Measurements from ENCODE around the gene HTR4. TPM values are rescaled to one million over a fixed set of nuclear protein-coding genes. Genes with fewer than 3 reads are reported as not detected.

Gene HTR4
- polyA plus RNA-seq, 1 donor from 2014 or later: not detected

DNA sequence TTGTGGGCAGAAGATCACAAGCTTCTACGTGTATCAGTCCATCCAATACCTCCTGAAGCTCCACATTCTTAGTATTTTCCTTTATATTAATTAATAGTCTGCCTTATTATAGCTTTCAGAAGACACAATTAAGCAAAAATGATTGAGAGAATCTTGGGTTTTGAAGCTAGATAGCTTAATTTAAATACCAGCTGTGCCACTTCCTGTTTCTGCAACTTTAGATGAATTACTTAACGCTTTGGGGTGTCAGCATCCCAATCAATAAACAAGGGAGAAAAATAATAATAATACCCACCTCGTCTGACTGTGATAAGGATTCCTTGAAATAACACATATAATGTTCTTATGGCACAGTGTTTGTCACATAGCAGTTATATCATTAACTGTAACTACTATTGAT, 44.7 kb upstream of the HTR4 start:
- Histone ChIP-seq H3K4me3 (ENCODE audit: low read length) (no peak overlapping the region), H3K9me2 (ENCODE audit: insufficient read depth, low read length) (no peaks in the 10 kb centered on the region), H3K79me2 (replicated peaks; ENCODE audit: insufficient read depth, low read length) (no peaks in the 10 kb centered on the region), H3F3A (ENCODE audit: insufficient read depth, low read length, poor library complexity, severe bottlenecking) (no peaks in the 10 kb centered on the region), H3K9ac (ENCODE audit: low read length) (no peak overlapping the region), H3K27me3 (ENCODE audit: insufficient read depth, low read depth, low read length) (no peaks in the 10 kb centered on the region), H3K36me3 (ENCODE audit: insufficient read depth, low read length) (no peaks in the 10 kb centered on the region), H3K4me2 (ENCODE audit: low read length) (no peak overlapping the region), H4K20me1 (ENCODE audit: insufficient read depth) (no peaks in the 10 kb centered on the region), H2AFZ (ENCODE audit: low read depth, low read length) (no peak overlapping the region), H3K9me3 (ENCODE audit: low read length) (no peaks in the 10 kb centered on the region), H3K27ac (ENCODE audit: low read length) (no peak overlapping the region)
- TF ChIP-seq SMC3 (conservative IDR thresholded peaks at IDR 0.05; ENCODE audit: poor library complexity) (no peak), CTCF (IDR thresholded peaks at IDR 0.05; ENCODE audit: poor library complexity, severe bottlenecking) (no peak), EP300 (conservative IDR thresholded peaks at IDR 0.05; ENCODE audit: poor library complexity, severe bottlenecking) (no peak), REST (IDR thresholded peaks at IDR 0.05; ENCODE audit: borderline replicate concordance) (no peak), MXI1 (conservative IDR thresholded peaks at IDR 0.05; ENCODE audit: poor library complexity, severe bottlenecking) (no peak), RAD21 (conservative IDR thresholded peaks at IDR 0.05) (no peak), TAF1 (IDR thresholded peaks at IDR 0.05; ENCODE audit: low read depth) (no peak), EZH2 (IDR thresholded peaks at IDR 0.05; ENCODE audit: borderline replicate concordance, insufficient read depth, low read length, poor library complexity, severe bottlenecking) (no peak), POLR2AphosphoS5 (IDR thresholded peaks at IDR 0.05) (no peak)

GRCh38 chr5:148697809-148698196, 43.5 kb upstream of the HTR4 start:
- Histone ChIP-seq H3K9me2 (ENCODE audit: insufficient read depth, low read length) (no peaks in the 10 kb centered on the region), H3F3A (ENCODE audit: insufficient read depth, low read length, poor library complexity, severe bottlenecking) (no peaks in the 10 kb centered on the region), H3K9me3 (ENCODE audit: low read length) (no peaks in the 10 kb centered on the region), H4K20me1 (ENCODE audit: insufficient read depth) (no peaks in the 10 kb centered on the region), H3K4me3 (ENCODE audit: low read length) (no peak overlapping the region), H3K79me2 (replicated peaks; ENCODE audit: insufficient read depth, low read length) (no peaks in the 10 kb centered on the region), H3K27me3 (ENCODE audit: insufficient read depth, low read depth, low read length) (no peaks in the 10 kb centered on the region), H3K27ac (ENCODE audit: low read length) (no peak overlapping the region), H3K4me2 (ENCODE audit: low read length) (no peak overlapping the region), H3K36me3 (ENCODE audit: insufficient read depth, low read length) (no peaks in the 10 kb centered on the region), H3K9ac (ENCODE audit: low read length) (no peak overlapping the region), H2AFZ (ENCODE audit: low read depth, low read length) (no peak overlapping the region)
- TF ChIP-seq RAD21 (conservative IDR thresholded peaks at IDR 0.05) (no peak), EZH2 (IDR thresholded peaks at IDR 0.05; ENCODE audit: borderline replicate concordance, insufficient read depth, low read length, poor library complexity, severe bottlenecking) (no peak), SMC3 (conservative IDR thresholded peaks at IDR 0.05; ENCODE audit: poor library complexity) (no peak)

Data from neural cell (in vitro differentiated cells).